WTC11 (cell line): ENCODE data around the gene CILP2. TPM values are rescaled to one million over a fixed set of nuclear protein-coding genes. Genes with fewer than 3 reads are reported as not detected.

Source experiments
- ATAC-seq: fragments of 200-7000 bp; cut with Tn5 transposase; 2 replicates; pipeline ENCODE4 v1.10.0; 2021; ENCODE audit warnings: mild to moderate bottlenecking, moderate library complexity
- CTCF ChIA-PET: fragments of 300-600 bp; sonication (Branson Sonifier 250); formaldehyde crosslinking; loops from one replicate; lab custom pipeline; 2021; ENCODE audit warnings: antibody characterized with exemption; lab: Charles Lee
- POLR2A ChIA-PET: fragments of 350-600 bp; sonication (Branson Sonifier 250); formaldehyde crosslinking; loops from one replicate; lab custom pipeline; 2021; ENCODE audit warnings: antibody characterized with exemption; lab: Charles Lee
- DNase-seq: peaks from one replicate; pipeline ENCODE4 v3.0.0; 2021; ENCODE audit warnings: low spot score
- H3K27ac Mint-ChIP-seq: 2 replicates; pipeline ENCODE4 v1.8.0; 2021; ENCODE audit warnings: mixed read lengths
- H3K27me3 Mint-ChIP-seq: 2 replicates; pipeline ENCODE4 v1.8.0; 2021; ENCODE audit warnings: low read depth, mild to moderate bottlenecking, moderate library complexity, mixed read lengths
- H3K36me3 Mint-ChIP-seq: 2 replicates; pipeline ENCODE4 v1.8.0; 2021; ENCODE audit warnings: mixed read lengths
- H3K4me1 Mint-ChIP-seq: 2 replicates; pipeline ENCODE4 v1.8.0; 2022; ENCODE audit warnings: mixed read lengths
- H3K4me3 Mint-ChIP-seq: 2 replicates; pipeline ENCODE4 v1.8.0; 2021; ENCODE audit warnings: mild to moderate bottlenecking, moderate library complexity, mixed read lengths
- H3K9me3 Mint-ChIP-seq: 2 replicates; pipeline ENCODE4 v1.8.0; 2021; ENCODE audit warnings: mixed read lengths
- CREB1 ChIP-seq: sonication (generic); formaldehyde crosslinking; IDR thresholded peaks from 2 replicates; pipeline ENCODE4 v1.8.0; 2023; ENCODE audit warnings: mild to moderate bottlenecking, missing genetic modification reagents
- FOXK1 ChIP-seq: sonication (generic); formaldehyde crosslinking; IDR thresholded peaks from 2 replicates; pipeline ENCODE4 v1.8.0; 2022; ENCODE audit warnings: mild to moderate bottlenecking, moderate library complexity, missing genetic modification reagents
- GABPB1 ChIP-seq: sonication (generic); formaldehyde crosslinking; IDR thresholded peaks from 2 replicates; pipeline ENCODE4 v1.8.1; 2023; ENCODE audit warnings: mild to moderate bottlenecking, missing genetic modification reagents
- GRHL2 ChIP-seq: fragments of 250-450 bp; sonication (Bioruptor Pico); IDR thresholded peaks from 2 replicates; pipeline ENCODE4 v1.8.0; 2022; ENCODE audit warnings: mild to moderate bottlenecking, moderate library complexity; ENCODE audit not compliant: insufficient replicate concordance, severe bottlenecking
- JAZF1 ChIP-seq: fragments of 250-450 bp; sonication (Bioruptor Pico); IDR thresholded peaks from 2 replicates; pipeline ENCODE4 v1.9.0; 2021; ENCODE audit warnings: moderate library complexity, mild to moderate bottlenecking, inconsistent platforms
- MXD4 ChIP-seq: fragments of 250-450 bp; sonication (Bioruptor Pico); IDR thresholded peaks from 2 replicates; pipeline ENCODE4 v1.8.0; 2021; ENCODE audit warnings: mild to moderate bottlenecking, moderate library complexity, borderline replicate concordance
- NFATC4 ChIP-seq: fragments of 250-450 bp; sonication (Bioruptor Pico); IDR thresholded peaks from 2 replicates; pipeline ENCODE4 v1.9.0; 2021; ENCODE audit warnings: mild to moderate bottlenecking
- NR2C2 ChIP-seq: sonication (generic); formaldehyde crosslinking; IDR thresholded peaks from 2 replicates; pipeline ENCODE4 v1.8.0; 2022; ENCODE audit warnings: mild to moderate bottlenecking, missing genetic modification reagents
- PRDM15 ChIP-seq: sonication (generic); formaldehyde crosslinking; IDR thresholded peaks from 2 replicates; pipeline ENCODE4 v1.8.0; 2022; ENCODE audit warnings: missing genetic modification reagents
- TEAD1 ChIP-seq: sonication (generic); formaldehyde crosslinking; IDR thresholded peaks from 2 replicates; pipeline ENCODE4 v1.8.0; 2022; ENCODE audit warnings: mild to moderate bottlenecking, missing genetic modification reagents
- ZNF671 ChIP-seq: fragments of 250-450 bp; sonication (Bioruptor Pico); IDR thresholded peaks from 2 replicates; pipeline ENCODE4 v1.8.0; 2021; ENCODE audit warnings: mild to moderate bottlenecking
- total RNA-seq: library from RNA; stranded (reverse); gene quantifications from 3 replicates; pipeline ENCODE4 v1.2.3, GENCODE V29; 2021
- TF ChIP-seq, protein P1 (sequence below): sonication (generic); formaldehyde crosslinking; IDR thresholded peaks from 2 replicates; pipeline ENCODE4 v1.8.1; 2022; ENCODE audit warnings: low read depth, mild to moderate bottlenecking, moderate library complexity, missing genetic modification reagents, borderline replicate concordance
- TF ChIP-seq, protein P2 (sequence below): fragments of 250-450 bp; sonication (Bioruptor Pico); IDR thresholded peaks from 2 replicates; pipeline ENCODE4 v1.9.0; 2021; ENCODE audit warnings: mild to moderate bottlenecking
- TF ChIP-seq, protein P3 (sequence below): sonication (generic); formaldehyde crosslinking; IDR thresholded peaks from 2 replicates; pipeline ENCODE4 v1.8.1; 2023; ENCODE audit warnings: mild to moderate bottlenecking, moderate library complexity, missing genetic modification reagents
- TF ChIP-seq, protein P4 (sequence below): sonication (generic); formaldehyde crosslinking; IDR thresholded peaks from 2 replicates; pipeline ENCODE4 v1.8.0; 2022; ENCODE audit warnings: mild to moderate bottlenecking, missing genetic modification reagents
- TF ChIP-seq, protein P5 (sequence below): fragments of 250-450 bp; sonication (Bioruptor Pico); IDR thresholded peaks from 2 replicates; pipeline ENCODE4 v1.9.0; 2021; ENCODE audit warnings: mild to moderate bottlenecking, borderline replicate concordance

The CILP2 gene
- total RNA-seq, 1 experiment from 2014 or later = 7.9 TPM

DNA sequence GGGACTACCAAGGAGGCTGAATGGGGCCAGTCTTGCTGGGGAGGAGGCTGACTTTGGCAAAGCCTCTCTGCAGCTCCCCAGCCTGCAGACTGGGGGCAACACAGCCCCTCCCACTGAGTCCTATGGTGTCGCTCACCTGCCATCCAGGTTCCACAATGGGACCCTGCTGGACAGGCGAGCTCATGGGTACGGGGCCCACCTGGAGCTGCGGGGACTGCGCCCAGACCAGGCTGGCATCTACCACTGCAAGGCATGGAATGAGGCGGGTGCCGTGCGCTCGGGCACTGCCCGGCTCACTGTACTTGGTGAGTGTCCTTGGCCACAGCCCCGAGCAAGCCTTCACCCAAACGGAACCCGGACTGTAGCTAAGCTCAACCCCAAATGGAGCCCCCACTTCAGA is 5.0 kb downstream of the CILP2 start (continued):
- TF ChIP-seq, protein P1, sequence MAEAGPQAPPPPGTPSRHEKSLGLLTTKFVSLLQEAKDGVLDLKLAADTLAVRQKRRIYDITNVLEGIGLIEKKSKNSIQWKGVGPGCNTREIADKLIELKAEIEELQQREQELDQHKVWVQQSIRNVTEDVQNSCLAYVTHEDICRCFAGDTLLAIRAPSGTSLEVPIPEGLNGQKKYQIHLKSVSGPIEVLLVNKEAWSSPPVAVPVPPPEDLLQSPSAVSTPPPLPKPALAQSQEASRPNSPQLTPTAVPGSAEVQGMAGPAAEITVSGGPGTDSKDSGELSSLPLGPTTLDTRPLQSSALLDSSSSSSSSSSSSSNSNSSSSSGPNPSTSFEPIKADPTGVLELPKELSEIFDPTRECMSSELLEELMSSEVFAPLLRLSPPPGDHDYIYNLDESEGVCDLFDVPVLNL (CRISPR knock-in tag) = no peak
- TF ChIP-seq, protein P2, sequence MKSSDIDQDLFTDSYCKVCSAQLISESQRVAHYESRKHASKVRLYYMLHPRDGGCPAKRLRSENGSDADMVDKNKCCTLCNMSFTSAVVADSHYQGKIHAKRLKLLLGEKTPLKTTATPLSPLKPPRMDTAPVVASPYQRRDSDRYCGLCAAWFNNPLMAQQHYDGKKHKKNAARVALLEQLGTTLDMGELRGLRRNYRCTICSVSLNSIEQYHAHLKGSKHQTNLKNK (CRISPR knock-in tag) = no peak

DNA sequence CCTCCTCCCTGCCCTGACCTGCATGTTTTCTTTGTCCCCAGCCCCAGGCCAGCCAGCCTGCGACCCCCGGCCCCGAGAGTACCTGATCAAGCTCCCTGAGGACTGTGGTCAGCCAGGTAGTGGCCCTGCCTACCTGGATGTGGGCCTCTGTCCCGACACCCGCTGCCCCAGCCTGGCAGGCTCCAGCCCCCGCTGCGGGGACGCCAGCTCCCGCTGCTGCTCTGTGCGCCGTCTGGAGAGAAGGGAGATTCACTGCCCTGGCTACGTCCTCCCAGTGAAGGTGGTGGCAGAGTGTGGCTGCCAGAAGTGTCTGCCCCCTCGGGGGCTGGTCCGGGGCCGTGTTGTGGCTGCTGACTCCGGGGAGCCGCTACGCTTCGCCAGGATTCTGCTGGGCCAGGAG is 5.6 kb downstream of the CILP2 start:
- Mint-ChIP-seq H3K9me3 (no peaks in the 10 kb centered on the region), H3K4me1 (peaks cover 4% of the 10 kb centered on the region)
- CTCF ChIA-PET = interaction anchor here (1.7 to 3.2 kb wide), 2 partner anchors 9 to 11 kb away, joined by 12 to 23 read pairs; no protein-coding TSS in a partner anchor
- TF ChIP-seq FOXK1 (no peak), PRDM15 (no peak), NR2C2 (CRISPR knock-in tag) (no peak), ZNF671 (CRISPR knock-in tag) (no peak), CREB1 (CRISPR knock-in tag) (no peak), NFATC4 (CRISPR knock-in tag) (no peak), MXD4 (no peak), TEAD1 (CRISPR knock-in tag) (no peak), JAZF1 (CRISPR knock-in tag) (no peak), GRHL2 (no peak), GABPB1 (CRISPR knock-in tag) (no peak)
- TF ChIP-seq, protein P3, sequence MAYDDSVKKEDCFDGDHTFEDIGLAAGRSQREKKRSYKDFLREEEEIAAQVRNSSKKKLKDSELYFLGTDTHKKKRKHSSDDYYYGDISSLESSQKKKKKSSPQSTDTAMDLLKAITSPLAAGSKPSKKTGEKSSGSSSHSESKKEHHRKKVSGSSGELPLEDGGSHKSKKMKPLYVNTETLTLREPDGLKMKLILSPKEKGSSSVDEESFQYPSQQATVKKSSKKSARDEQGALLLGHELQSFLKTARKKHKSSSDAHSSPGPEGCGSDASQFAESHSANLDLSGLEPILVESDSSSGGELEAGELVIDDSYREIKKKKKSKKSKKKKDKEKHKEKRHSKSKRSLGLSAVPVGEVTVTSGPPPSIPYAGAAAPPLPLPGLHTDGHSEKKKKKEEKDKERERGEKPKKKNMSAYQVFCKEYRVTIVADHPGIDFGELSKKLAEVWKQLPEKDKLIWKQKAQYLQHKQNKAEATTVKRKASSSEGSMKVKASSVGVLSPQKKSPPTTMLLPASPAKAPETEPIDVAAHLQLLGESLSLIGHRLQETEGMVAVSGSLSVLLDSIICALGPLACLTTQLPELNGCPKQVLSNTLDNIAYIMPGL (CRISPR knock-in tag) = no peak
- TF ChIP-seq, protein P4, sequence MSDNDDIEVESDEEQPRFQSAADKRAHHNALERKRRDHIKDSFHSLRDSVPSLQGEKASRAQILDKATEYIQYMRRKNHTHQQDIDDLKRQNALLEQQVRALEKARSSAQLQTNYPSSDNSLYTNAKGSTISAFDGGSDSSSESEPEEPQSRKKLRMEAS (CRISPR knock-in tag) = no peak
- TF ChIP-seq, protein P5, sequence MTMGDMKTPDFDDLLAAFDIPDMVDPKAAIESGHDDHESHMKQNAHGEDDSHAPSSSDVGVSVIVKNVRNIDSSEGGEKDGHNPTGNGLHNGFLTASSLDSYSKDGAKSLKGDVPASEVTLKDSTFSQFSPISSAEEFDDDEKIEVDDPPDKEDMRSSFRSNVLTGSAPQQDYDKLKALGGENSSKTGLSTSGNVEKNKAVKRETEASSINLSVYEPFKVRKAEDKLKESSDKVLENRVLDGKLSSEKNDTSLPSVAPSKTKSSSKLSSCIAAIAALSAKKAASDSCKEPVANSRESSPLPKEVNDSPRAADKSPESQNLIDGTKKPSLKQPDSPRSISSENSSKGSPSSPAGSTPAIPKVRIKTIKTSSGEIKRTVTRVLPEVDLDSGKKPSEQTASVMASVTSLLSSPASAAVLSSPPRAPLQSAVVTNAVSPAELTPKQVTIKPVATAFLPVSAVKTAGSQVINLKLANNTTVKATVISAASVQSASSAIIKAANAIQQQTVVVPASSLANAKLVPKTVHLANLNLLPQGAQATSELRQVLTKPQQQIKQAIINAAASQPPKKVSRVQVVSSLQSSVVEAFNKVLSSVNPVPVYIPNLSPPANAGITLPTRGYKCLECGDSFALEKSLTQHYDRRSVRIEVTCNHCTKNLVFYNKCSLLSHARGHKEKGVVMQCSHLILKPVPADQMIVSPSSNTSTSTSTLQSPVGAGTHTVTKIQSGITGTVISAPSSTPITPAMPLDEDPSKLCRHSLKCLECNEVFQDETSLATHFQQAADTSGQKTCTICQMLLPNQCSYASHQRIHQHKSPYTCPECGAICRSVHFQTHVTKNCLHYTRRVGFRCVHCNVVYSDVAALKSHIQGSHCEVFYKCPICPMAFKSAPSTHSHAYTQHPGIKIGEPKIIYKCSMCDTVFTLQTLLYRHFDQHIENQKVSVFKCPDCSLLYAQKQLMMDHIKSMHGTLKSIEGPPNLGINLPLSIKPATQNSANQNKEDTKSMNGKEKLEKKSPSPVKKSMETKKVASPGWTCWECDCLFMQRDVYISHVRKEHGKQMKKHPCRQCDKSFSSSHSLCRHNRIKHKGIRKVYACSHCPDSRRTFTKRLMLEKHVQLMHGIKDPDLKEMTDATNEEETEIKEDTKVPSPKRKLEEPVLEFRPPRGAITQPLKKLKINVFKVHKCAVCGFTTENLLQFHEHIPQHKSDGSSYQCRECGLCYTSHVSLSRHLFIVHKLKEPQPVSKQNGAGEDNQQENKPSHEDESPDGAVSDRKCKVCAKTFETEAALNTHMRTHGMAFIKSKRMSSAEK (CRISPR knock-in tag) = no peak
- TF ChIP-seq, all 79 proteins: peak for 0
- POLR2A ChIA-PET = no interaction called here
- Mint-ChIP-seq H3K4me3 (no peak overlapping the region), H3K27ac (no peak overlapping the region), H3K36me3 (no peaks in the 10 kb centered on the region), H3K27me3 (peaks cover 19% of the 10 kb centered on the region)
- DNase-seq (no peak), ATAC-seq (no peak)
